ENCODE measurements around the gene LTB4R. TPM values are rescaled to one million over a fixed set of nuclear protein-coding genes. Genes with fewer than 3 reads are reported as not detected.

Gene LTB4R
- total RNA-seq, 6 experiments from 2014 or later: 2.7 to 5.5 (median 3.9) TPM

DNA sequence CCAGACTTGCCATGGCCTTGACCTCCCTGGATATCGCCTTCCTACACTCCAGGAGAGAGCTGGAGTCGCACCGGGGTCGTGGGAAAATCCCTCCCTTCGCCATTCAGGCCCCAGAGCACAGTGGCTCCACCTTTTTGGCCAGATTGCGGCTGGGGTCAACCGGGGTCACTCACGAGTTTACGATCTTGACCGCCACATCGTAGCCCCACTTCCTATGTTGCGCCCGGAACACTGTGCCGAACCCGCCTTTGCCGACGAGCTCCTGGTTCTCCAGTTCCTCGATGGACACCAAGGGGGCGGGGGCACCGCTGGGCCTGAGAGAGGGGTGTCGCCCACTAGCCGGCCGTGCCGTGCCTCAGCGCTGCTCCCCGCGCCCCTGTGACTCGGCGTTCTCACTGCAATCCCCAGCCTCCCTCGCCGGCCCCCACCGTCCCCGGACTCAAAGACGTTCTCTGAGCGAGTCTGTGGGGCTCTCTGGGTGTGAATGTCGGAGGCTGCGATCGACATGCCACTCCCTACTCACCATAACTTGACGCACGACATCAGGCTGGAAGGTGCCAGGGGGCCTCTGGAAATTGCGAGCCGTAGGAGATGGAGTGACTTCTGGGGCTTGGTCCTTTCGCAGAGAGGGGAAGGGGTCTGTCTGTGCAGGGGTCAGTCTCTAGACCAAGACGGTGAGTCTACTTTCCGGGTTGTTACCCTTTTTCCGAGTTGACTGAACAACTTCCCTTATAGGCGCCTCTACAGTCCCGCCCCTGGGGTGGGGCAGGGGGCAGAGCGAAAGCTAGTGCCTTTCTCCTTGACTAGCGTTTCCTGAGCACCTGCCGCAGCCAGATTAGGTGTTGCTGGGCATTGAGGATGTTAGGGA lies 28.2 kb downstream of the LTB4R start, which contains the start of gene RIPK3:
RIPK3 (minus strand) TSS at position 708 of the 868 bp plus-strand sequence; CDS start at position 543, 165 bp downstream.
- Histone ChIP-seq H3K36me3 (no peaks in the 10 kb centered on the region), H3K4me3 (peak within 1 kb of the TSS; percentile 18 to 41 (median 18)), H3K4me1 (peaks cover 0 to 12% (median 0%) of the 10 kb centered on the region in 4 donors), H3K27ac (peak within 1 kb of the TSS in 1 of 3 donors; percentile 13), H3K9me3 (no peaks in the 10 kb centered on the region), H3K27me3 (no peaks in the 10 kb centered on the region)
- DNase-seq: peak in 2 of 3 donors; percentile 49 to 67
- TF ChIP-seq, protein P1, sequence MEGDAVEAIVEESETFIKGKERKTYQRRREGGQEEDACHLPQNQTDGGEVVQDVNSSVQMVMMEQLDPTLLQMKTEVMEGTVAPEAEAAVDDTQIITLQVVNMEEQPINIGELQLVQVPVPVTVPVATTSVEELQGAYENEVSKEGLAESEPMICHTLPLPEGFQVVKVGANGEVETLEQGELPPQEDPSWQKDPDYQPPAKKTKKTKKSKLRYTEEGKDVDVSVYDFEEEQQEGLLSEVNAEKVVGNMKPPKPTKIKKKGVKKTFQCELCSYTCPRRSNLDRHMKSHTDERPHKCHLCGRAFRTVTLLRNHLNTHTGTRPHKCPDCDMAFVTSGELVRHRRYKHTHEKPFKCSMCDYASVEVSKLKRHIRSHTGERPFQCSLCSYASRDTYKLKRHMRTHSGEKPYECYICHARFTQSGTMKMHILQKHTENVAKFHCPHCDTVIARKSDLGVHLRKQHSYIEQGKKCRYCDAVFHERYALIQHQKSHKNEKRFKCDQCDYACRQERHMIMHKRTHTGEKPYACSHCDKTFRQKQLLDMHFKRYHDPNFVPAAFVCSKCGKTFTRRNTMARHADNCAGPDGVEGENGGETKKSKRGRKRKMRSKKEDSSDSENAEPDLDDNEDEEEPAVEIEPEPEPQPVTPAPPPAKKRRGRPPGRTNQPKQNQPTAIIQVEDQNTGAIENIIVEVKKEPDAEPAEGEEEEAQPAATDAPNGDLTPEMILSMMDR (IDR thresholded peaks at IDR 0.05): no peak
- no peak for TF ChIP-seq POLR2A (IDR thresholded peaks at IDR 0.05)
- WGBS (ENCODE audit: insufficient coverage, low coverage, low lambda C conversion rate, missing lambda C conversion rate): 29% methylated on average over 30 of the region's 51 CpGs
- ATAC-seq: peak; percentile 22 to 48 (median 44)
- intact Hi-C loops (cut with DNase I): no loop called here

DNA sequence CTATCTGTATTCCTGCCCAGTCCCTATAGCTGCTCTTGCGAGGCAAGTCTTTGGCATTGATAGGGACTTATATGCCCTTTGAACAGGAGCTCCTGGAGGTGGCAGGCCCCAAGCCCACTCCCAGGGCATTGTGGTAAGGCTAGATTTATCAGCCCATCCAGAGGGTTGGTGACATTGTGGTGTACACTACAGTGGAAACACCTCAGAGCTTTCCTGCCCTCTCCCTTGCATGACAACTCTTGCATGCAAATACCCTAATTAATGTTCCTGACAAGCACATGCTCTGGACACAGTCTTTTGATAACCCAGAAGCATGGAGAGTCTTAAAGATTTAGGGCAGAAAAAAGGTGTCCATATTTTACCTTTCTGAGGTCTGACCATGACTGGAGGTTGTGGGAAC lies 29.3 kb downstream of the LTB4R start:
- peaks cover 0 to 10% (median 0%) of the 10 kb centered on the region in 4 donors for H3K4me1 ChIP-seq
- WGBS (ENCODE audit: insufficient coverage, low coverage, low lambda C conversion rate, missing lambda C conversion rate): no CpG with 5 or more reads among the region's 1 CpG
- no peaks in the 10 kb centered on the region for H3K36me3 ChIP-seq
- no peak overlapping the region for H3K27ac ChIP-seq
- DNase-seq (no peak), ATAC-seq (no peak)
- H3K9me3 ChIP-seq: no peaks in the 10 kb centered on the region
- intact Hi-C loops (cut with DNase I): no loop called here
- no peak overlapping the region for H3K4me3 ChIP-seq
- TF ChIP-seq, protein P1 (IDR thresholded peaks at IDR 0.05): no peak
- no peak for TF ChIP-seq POLR2A (IDR thresholded peaks at IDR 0.05)
- H3K27me3 ChIP-seq: no peaks in the 10 kb centered on the region

DNA sequence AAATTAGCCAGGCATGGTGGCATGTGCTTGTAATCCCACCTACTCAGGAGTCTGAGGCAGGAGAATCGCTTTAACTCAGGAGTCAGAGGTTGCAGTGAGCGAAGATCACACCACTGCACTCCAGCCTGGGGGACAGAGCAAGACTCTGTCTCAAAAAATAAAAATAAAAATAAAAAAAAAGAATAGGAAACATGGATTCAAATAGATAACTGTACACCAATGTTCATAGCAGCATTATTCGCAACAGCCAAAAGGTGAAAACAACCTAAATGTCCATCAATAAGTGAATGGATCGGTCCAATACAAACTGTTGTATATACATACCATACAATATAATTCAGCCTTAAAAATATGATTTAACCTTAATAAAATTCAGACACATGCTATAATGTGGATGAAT lies 31.6 kb downstream of the LTB4R start:
- TF ChIP-seq POLR2A (IDR thresholded peaks at IDR 0.05): no peak
- TF ChIP-seq, protein P1 (IDR thresholded peaks at IDR 0.05): no peak
- Histone ChIP-seq H3K36me3 (no peaks in the 10 kb centered on the region), H3K4me3 (no peak overlapping the region), H3K9me3 (no peaks in the 10 kb centered on the region), H3K27me3 (no peaks in the 10 kb centered on the region), H3K4me1 (peaks cover 0 to 10% (median 0%) of the 10 kb centered on the region in 4 donors), H3K27ac (no peak overlapping the region)
- 74% methylated on average over 4 of the region's 4 CpGs for WGBS (ENCODE audit: insufficient coverage, low coverage, low lambda C conversion rate, missing lambda C conversion rate)
- DNase-seq (no peak), ATAC-seq (no peak)
- intact Hi-C loops (cut with DNase I): no loop called here

GRCh38 chr14:24343795-24344660 lies 32.7 kb downstream of the LTB4R start:
- no peak overlapping the region for H3K27ac ChIP-seq
- 24% methylated on average over 5 of the region's 7 CpGs for WGBS (ENCODE audit: insufficient coverage, low coverage, low lambda C conversion rate, missing lambda C conversion rate)
- H3K36me3 ChIP-seq: no peaks in the 10 kb centered on the region
- H3K9me3 ChIP-seq: no peaks in the 10 kb centered on the region
- TF ChIP-seq, protein P1 (IDR thresholded peaks at IDR 0.05): no peak
- TF ChIP-seq POLR2A (IDR thresholded peaks at IDR 0.05): no peak
- DNase-seq (peak in 2 of 3 donors; percentile 70 to 72), ATAC-seq (peak; percentile 82 to 95 (median 88))
- intact Hi-C loops (cut with DNase I): no loop called here
- peaks cover 0 to 9% (median 0%) of the 10 kb centered on the region in 4 donors for H3K4me1 ChIP-seq
- no peak overlapping the region for H3K4me3 ChIP-seq
- no peaks in the 10 kb centered on the region for H3K27me3 ChIP-seq

Data from right lobe of liver (tissue), 6 donors.